ENCODE data around the gene CENPO.
A peak's percentile ranks its signal among the peaks of the same experiment; 100 is the strongest.

The CENPO gene

GRCh38 chr2:24792874-24793760 lies at the start of gene CENPO, which contains the start of gene PTRHD1:
TSS of gene CENPO (plus strand) at chr2:24793425. CDS start at chr2:24793920, 495 bp downstream.
TSS of gene PTRHD1 (minus strand) at chr2:24793391. CDS start at chr2:24793377, 14 bp downstream.
- peak; percentile 89 to 94 for DNase-seq (ENCODE audit: low read depth in 2 of 2)

GRCh38 chr2:24743924-24744323 lies 49.3 kb upstream of the CENPO start:
- DNase-seq (ENCODE audit: low read depth in 2 of 2), result no peak

GRCh38 chr2:24744356-24744755 lies 48.9 kb upstream of the CENPO start:
- DNase-seq (ENCODE audit: low read depth in 2 of 2), result no peak

- no peak for DNase-seq (ENCODE audit: low read depth in 2 of 2)
Observed at GRCh38 chr2:24745825-24746224, 47.4 kb upstream of the CENPO start.

GRCh38 chr2:24747299-24747698 lies 45.9 kb upstream of the CENPO start:
- no peak for DNase-seq (ENCODE audit: low read depth in 2 of 2)

- DNase-seq (ENCODE audit: low read depth in 2 of 2), result no peak
Observed at GRCh38 chr2:24749069-24749691, 44.0 kb upstream of the CENPO start.

GRCh38 chr2:24754985-24755705 lies 38.1 kb upstream of the CENPO start:
- no peak for DNase-seq (ENCODE audit: low read depth in 2 of 2)

GRCh38 chr2:24756789-24757188 lies 36.4 kb upstream of the CENPO start:
- DNase-seq (ENCODE audit: low read depth in 2 of 2), result no peak

- no peak for DNase-seq (ENCODE audit: low read depth in 2 of 2)
Observed at GRCh38 chr2:24761866-24762265, 31.4 kb upstream of the CENPO start.

GRCh38 chr2:24762518-24762917 lies 30.7 kb upstream of the CENPO start:
- no peak for DNase-seq (ENCODE audit: low read depth in 2 of 2)

- DNase-seq (ENCODE audit: low read depth in 2 of 2), result no peak
Observed at GRCh38 chr2:24763843-24764242, 29.4 kb upstream of the CENPO start.

- DNase-seq (ENCODE audit: low read depth in 2 of 2), result no peak
Observed at GRCh38 chr2:24766609-24767008, 26.6 kb upstream of the CENPO start.

- no peak for DNase-seq (ENCODE audit: low read depth in 2 of 2)
Observed at GRCh38 chr2:24768013-24768412, 25.2 kb upstream of the CENPO start.

- DNase-seq (ENCODE audit: low read depth in 2 of 2), result no peak
Observed at GRCh38 chr2:24768601-24769000, 24.6 kb upstream of the CENPO start.

GRCh38 chr2:24771061-24771460 lies 22.2 kb upstream of the CENPO start:
- no peak for DNase-seq (ENCODE audit: low read depth in 2 of 2)

- DNase-seq (ENCODE audit: low read depth in 2 of 2), result no peak
Observed at GRCh38 chr2:24771764-24772586, 21.2 kb upstream of the CENPO start.

GRCh38 chr2:24774373-24774772 lies 18.9 kb upstream of the CENPO start:
- DNase-seq (ENCODE audit: low read depth in 2 of 2), result no peak

- DNase-seq (ENCODE audit: low read depth in 2 of 2), result no peak
Observed at GRCh38 chr2:24779116-24779515, 14.1 kb upstream of the CENPO start.

- DNase-seq (ENCODE audit: low read depth in 2 of 2), result no peak
Observed at GRCh38 chr2:24783641-24784040, 9.6 kb upstream of the CENPO start.

GRCh38 chr2:24785671-24786321 lies 7.4 kb upstream of the CENPO start:
- DNase-seq (ENCODE audit: low read depth in 2 of 2), result no peak

- no peak for DNase-seq (ENCODE audit: low read depth in 2 of 2)
Observed at GRCh38 chr2:24787532-24787931, 5.7 kb upstream of the CENPO start.
